Posterior cingulate gyrus (tissue), 11 donors: ENCODE data around the gene SEC63.
"Not testable (repeated sequence)": the region's sequence is repeated elsewhere in the genome, so short reads cannot be mapped to it uniquely, and the experiment has no call there.

Source experiments
- DNase-seq, 10 donors: peaks; one replicate each; pipeline versions ENCODE4 v3.0.0 to v3.0.0-alpha.2; 2020 to 2021; ENCODE audit warnings: mixed read lengths in 3 of 10
- intact Hi-C: fragments of 100-400 bp; cut with DNase I; formaldehyde crosslinking; loops from one replicate; pipeline ENCODE4 v1.15.1; 2023

Gene SEC63

DNA sequence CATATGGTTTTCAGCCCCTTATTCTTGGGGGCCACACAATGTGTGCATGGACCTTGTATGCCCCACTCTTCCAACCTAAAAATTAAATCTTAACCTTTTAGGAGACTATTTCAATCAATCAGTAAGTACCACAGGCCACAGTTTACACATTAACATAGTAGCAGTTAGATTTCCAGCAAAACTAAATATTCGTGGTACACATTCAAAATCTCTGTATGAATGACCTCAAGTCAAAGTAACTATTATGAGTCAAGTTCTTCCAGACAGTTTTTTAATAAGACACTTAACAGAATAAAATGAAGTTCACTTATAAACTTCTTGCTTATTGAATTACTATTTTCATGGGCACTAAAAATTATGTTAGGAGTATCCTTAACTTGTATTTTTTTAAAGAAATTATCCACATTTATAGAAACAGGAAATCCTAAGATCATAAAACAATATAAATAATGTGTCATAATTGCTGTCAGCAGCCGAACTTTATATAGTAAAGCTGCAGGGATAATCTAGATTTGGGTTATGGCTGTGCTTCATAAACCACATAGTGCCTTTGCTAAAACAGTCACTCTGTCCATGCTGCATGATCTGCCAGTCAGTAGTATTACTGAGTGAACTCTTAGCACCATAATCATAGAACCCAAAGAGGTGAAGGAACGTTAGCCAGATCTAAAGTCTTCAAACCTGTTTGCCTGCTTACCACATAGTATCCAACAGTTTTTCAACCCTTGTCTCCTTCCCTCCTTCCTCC lies 21.7 kb downstream of the SEC63 start:
- DNase-seq, result no peak
- intact Hi-C loops, result no loop called here

DNA sequence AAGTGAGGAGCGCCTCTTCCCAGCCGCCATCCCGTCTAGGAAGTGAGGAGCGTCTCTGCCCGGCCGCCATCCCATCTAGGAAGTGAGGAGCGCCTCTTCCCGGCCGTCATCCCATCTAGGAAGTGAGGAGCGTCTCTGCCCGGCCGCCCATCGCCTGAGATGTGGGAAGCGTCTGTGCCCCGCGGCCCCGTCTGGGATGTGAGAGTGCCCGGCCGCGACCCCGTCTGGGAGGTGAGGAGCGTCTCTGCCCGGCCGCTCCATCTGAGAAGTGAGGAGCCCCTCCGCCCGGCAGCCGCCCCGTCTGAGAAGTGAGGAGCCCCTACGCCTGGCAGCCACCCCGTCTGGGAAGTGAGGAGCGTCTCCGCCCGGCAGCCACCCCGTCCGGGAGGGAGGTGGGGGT lies 23.8 kb downstream of the SEC63 start:
- intact Hi-C loops, result not testable (repeated sequence)
- peak in 1 of 10 donors; percentile 51 for DNase-seq

DNA sequence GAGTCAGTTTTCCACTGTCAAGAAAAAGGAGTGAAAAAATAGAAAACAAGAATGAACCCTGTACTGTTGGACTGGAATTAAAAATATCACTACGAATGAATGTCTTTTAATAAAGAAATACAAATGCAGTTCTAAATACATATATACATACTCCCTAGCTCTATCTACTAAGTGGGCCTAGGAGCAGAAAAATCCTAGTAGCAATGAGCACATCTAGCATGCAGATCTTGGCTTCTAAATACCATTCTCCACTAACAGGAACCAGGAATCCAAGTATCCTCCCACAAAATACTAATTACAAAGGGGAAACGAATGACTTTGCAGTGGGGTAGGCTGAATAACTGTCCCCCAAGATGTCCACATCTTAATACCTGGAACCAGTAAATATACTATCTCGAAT lies 25.4 kb downstream of the SEC63 start:
- DNase-seq, result no peak
- intact Hi-C loops, result no loop called here

DNA sequence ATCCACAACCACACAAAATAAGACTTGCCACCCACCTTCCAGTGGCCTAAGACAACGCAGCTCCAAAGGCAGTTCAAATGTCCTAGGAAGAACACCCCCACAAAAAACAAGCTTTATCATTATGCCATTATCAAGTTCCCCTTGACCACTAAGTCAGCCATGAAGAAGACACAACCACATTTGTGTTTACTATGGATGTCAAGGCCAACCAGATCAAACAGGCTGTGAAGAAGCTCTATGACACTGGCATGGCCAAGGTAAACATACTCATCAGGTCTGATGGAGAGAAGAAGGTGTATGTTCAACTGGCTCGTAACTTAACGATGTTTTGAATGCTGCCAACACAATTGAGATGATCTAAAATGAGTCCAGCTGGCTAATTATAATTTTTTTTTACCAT lies 26.1 kb downstream of the SEC63 start:
- intact Hi-C loops, result no loop called here
- no peak for DNase-seq

DNA sequence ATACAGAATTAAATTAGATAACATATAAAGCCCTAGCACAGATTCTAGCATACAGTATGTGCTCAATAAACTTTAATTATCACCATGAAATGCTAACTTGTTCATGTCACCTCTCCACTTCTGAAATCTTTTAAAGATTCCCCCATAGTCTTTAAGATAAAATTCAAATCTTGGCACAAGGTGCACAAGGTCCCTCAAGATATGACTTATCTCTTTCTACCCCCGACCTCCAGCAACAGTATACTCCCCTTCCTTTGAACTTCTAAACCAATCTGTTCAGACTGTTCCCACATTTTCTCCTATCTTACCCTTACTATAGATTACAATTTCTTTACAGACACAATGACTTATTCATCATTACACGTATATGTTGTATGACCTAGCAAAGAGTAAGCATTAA lies 29.0 kb downstream of the SEC63 start:
- DNase-seq, result no peak
- intact Hi-C loops, result no loop called here

DNA sequence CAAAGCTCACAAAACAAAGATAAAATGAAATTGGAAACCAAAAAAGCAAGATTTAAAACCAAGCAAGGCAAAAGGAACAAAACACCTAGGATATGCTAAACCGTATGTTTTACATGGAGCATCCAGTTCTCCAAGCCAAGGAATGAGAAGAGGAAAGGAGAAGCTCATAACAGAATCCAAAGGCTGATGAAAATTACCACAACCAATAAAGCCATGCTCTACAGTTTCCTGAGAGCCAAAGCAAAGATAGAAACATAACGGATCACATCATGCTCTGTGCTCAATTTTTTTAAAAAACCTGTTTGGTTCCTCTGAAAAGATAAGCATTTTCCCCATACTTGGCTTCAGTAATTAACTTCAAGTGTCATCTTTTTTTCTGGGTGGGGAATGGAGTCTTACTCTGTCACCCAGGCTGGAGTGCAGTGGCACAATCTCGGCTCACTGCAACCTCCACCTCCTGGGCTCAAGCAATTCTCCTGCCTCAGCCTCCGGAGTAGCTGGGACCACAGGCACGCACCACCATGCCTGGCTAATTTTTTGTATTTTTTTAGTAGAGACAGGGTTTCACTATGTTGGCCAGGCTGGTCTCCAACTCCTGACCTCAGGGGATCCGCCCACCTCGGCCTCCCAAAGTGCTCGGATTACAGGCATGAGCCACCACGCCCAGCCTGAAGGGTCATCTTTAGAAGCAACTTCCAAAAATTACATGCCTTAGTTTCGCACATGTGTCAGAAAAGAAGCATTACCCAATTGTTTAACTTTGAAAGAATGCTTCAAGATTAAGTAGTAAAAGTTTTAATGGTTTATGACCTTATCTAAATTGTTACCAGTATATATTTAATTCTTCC lies 31.1 kb downstream of the SEC63 start:
- DNase-seq, result peak in 1 of 10 donors; percentile 60
- intact Hi-C loops, result not testable (repeated sequence)

DNA sequence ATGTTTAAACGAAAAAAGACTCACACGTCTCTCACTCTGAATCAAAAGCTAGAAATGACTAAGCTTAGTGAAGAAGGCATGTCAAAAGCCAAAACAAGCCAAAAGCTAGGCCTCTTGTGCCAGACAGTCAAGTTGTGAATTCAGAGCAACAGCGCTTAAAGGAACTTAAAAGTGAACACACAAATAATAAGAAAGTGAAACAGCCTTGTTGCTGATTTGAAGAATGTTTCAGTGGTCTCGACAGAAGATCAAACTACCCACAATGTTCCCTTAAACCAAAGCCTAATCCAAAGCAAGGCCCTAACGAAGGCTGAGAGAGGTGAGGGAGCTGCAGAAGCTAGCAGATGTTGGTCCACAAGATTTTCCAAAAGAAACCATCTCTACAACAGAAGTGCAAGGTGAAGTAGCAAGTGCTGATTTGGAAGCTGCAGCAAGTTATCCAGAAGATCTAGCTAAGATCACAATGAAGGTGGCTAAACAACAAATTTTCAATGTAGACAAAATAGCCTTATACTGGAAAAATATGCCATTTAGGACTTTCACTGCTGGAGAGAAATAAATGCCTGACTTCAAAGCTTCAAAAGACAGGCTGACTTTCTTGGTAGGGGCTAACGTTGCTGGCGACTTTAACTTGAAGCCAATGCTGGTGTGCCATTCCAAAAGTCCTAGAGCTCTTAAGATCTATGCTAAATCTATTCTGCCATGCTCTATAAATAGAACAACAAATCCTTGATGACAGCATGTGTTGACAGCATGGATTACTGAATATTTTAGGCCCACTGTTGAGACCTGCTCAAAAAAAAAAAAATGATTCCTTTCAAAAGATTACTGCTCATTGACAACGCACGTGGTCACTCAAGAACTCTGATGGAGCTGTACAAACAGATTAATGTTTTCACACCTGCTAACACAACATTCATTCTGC lies 40.3 kb downstream of the SEC63 start:
- DNase-seq, result no peak
- intact Hi-C loops, result no loop called here

DNA sequence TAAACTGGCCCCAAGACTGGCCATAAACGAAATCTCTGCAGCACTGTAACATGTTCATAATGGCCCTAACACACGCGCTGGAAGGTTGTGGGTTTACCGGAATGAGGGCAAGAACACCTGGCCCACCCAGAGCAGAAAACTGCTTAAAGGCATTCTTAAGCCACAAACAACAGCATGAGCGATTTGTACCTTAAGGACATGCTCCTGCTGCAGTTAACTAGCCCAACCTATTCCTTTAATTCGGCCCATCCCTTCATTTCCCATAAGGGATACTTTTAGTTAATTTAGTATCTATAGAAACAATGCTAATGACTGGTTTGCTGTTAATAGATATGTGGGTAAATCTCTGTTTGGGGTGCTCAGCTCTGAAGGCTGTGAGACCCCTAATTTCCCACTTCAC lies 41.0 kb downstream of the SEC63 start:
- intact Hi-C loops, DNase-seq: not testable (repeated sequence)

DNA sequence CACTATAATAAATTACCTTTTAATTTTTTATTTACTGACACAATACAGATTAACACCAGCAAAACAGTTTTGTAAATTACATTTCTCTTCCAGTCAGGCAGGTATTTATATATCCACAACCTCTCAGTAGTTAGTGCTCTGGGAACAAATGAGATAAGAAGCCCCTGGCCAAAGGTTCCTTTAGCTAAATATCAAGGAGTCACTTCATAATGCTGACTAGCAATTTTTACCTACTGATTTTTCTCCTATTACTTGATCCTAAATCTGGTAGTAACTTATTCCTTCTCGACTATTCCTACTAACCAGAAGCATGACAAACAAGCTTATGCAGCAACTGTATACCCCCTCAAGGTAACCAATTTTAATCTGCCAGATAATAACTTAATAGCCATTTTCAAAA lies 46.3 kb downstream of the SEC63 start:
- no peak for DNase-seq
- intact Hi-C loops, result no loop called here

DNA sequence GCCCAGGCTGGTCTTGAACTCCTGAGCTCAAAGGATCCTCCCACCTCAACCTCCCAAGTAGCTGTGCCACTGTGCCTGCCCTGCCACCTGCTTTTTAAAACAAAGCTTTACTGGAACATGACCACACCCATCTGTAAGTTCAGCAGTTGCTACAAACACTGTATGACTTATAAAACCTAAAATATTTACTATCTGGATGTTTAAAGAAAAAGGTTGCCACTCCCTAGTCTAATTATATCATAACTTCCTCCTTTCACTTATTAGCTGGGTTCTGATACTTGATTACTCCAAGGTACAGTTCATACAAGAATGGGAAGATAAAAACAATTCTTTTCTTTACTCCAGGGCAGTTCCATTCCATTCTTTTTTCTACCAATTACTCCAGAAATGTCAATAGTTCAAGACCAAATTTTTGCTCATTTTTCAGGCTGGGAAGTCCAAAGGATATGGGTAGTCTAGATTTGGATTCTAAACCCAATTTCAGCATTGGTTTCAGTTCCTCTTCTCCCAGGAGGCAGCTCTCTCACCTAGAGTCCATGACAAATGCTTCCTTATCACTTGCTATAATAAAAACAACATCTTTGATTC lies 63.1 kb downstream of the SEC63 start:
- intact Hi-C loops, result no loop called here
- no peak for DNase-seq

DNA sequence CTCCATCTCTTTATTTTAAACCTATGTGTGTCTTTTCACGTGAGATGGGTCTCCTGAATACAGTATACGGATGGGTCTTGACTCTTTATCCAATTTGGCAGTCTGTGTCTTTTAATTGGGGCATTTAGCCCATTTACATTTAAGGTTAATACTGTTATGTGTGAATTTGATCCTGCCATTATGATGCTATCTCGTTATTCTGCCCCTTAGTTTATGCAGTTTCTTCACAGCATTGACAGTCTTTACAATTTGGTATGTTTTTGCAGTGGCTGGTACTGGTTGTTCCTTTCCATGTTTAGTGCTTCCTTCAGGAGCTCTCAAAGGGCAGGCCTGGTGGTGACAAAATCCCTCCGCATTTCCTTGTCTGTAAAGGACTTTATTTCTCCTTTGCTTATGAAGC lies 67.6 kb downstream of the SEC63 start:
- DNase-seq, intact Hi-C loops: not testable (repeated sequence)

DNA sequence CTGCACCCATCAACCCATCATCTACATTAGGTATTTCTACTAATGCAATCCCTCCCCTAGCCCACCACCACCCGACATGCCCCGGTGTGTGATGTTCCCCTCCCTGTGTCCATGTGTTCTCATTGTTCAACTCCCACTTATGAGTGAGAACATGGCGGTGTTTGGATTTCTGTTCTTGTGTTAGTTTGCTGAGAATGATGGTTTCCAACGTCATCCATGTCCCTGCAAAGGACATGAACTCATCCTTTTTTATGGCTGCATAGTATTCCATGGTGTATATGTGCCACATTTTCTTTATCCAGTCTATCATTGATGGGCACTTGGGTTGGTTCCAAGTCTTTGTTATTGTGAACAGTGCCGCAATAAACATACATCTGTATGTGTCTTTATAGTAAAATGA lies 72.1 kb downstream of the SEC63 start:
- DNase-seq, intact Hi-C loops: not testable (repeated sequence)

DNA sequence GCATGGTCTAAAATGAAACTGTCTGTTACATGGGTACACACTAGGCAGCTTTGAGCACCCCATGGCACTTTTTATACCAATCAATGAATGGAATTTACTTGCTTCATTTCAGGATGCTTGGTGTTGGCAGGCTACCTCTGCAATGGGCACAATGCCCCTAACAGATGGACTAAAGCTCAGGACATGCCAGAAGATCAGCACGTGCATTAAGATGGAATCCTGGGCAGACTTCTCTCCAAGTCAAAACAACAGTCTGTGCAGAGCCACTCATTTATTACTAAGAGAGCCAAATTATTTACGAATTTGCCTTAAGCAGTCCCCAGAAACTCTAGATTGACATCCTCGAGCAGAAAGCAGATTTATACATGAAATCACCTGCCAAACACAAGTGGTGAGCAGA lies 78.1 kb downstream of the SEC63 start:
- DNase-seq, result no peak
- intact Hi-C loops, result loop anchor here (10.0 kb wide), 1 partner anchor 175 kb away; no protein-coding TSS in a partner anchor

DNA sequence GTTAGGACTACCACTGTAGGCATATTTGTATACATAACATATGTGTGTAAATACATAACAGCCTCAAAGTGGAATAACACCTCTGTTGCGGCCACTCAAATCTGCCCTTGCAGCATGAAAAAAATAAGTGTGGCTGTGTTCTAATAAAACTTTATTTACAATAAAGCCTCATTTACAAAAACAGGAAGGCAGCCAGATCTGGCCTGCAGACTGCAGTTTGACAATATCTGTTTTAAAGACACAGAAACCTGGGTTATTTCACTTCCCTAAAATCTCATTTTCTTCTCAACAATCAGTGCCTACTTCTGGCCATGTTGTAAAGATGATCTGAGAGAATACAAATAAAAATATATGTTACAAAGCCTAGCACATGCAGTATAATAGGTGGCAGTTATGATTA lies 80.0 kb downstream of the SEC63 start:
- DNase-seq, result no peak
- intact Hi-C loops, result loop anchor here (10.0 kb wide), 1 partner anchor 177 kb away; no protein-coding TSS in a partner anchor

DNA sequence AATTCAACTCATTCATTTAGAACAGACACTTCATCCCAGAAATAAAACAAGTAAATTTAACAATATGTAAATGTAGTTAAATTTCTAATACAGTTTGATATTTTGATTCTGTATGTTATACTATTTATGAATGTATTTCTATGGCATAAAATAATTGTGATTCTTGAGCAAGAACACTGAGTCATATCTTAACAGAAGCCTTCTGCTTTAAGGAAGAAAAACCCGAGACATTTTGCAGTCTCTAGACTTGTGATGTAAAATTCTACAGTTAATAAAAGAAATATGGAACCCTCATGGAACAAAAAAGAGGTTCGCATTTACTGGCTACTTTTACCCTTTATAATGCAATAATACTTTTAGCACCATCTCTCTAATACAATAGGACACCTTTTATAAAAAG lies 86.0 kb downstream of the SEC63 start:
- intact Hi-C loops, result loop anchor here (10.0 kb wide), 1 partner anchor 183 kb away; no protein-coding TSS in a partner anchor
- DNase-seq, result no peak

DNA sequence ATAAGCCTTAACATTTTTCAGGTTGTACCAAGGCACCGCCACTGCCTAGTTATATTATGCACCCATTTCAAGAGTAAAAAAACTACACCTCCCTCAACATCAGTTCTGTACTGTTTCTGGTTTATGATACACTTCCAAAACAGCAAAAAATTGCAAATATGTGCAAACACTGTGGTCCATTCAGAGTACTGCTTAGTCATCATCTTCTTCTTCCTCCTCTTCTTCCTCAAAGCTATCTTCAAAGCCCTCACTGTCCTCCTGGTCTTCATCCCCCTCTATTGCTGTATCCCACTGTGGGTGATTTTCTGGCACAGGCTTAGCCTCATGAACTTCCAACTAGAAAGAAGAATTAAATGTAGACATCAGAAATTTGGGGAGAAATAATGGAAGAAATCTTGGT lies 86.5 kb downstream of the SEC63 start:
- intact Hi-C loops, result loop anchor here (10.0 kb wide), 1 partner anchor 183 kb away; no protein-coding TSS in a partner anchor
- not testable (repeated sequence) for DNase-seq

DNA sequence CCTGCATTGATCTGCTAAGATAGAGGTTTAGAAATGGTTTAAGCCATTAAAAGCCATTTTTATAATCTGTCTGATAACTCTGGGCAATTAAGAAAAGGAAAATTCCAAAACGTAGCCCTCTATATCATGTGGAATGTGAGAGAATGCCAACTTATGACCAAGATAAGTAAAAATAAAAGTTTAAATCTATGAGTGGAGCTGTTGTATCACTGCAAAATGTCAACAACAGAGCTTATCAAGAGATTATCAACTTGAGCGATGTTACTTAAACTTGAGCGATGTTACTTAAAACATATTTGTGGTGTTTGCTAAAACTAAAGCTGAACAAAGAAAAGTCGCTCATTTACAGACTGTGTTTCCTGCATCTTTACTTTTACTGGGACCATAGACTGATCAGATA lies 87.0 kb downstream of the SEC63 start:
- DNase-seq, result no peak
- intact Hi-C loops, result loop anchor here (10.0 kb wide), 1 partner anchor 184 kb away; no protein-coding TSS in a partner anchor

DNA sequence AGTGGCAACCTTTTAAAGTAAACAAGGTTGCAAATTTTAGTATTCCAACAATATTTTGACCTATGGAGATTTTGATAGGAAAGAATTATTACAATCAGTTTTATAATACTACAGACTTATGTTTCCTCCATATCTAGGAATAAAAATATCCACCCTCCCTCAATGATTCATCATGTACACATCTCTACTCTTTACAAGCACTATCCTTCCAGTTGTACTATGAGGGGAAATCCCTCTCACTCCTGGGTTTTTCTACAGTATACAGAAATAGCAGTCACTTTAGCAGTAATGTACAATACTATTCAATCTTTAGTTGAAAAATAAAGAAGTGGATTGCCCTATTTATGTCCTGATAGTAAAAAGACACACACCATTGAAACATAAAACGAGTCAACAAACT lies 87.6 kb downstream of the SEC63 start:
- intact Hi-C loops, result loop anchor here (10.0 kb wide), 1 partner anchor 184 kb away; no protein-coding TSS in a partner anchor
- no peak for DNase-seq

DNA sequence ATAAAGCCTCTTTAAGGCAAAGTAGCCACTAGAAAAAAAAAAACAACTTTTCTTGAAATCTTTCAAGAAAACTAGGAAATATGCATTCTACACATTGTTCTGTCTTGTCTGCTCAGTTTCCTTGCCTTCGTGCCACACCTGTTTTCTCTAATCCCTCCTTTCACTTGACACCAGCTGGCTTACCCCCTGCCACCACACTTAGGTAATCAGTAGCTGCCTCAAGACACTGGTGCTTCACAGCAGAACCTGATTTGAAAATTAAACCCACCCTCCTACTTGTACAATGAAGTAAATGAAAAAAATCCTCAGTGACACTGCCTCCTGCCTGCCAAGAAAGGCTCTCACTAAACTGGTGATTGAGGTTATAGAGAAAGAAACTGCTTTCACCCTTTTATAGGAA lies 88.1 kb downstream of the SEC63 start:
- intact Hi-C loops, result loop anchor here (10.0 kb wide), 1 partner anchor 185 kb away; no protein-coding TSS in a partner anchor
- DNase-seq, result no peak
